Hepatocyte (in vitro differentiated cells): Measurements from ENCODE around the gene RAB11FIP4.

Source experiments
- CTCF ChIP-seq: fragments of 200-600 bp; sonication (generic); IDR thresholded peaks from 2 replicates; pipeline ENCODE4 v1.5.1; 2016; ENCODE audit warnings: antibody characterized with exemption, mild to moderate bottlenecking; ENCODE audit not compliant: poor library complexity
- EZH2 ChIP-seq: fragments of 200-600 bp; sonication (generic); IDR thresholded peaks from 2 replicates; pipeline ENCODE4 v1.6.1; 2016; ENCODE audit warnings: antibody characterized with exemption, mild to moderate bottlenecking, borderline replicate concordance
- EZH2phosphoT487 ChIP-seq: fragments of 200-600 bp; sonication (generic); IDR thresholded peaks from one replicate; pipeline ENCODE4 v1.6.1; 2018; ENCODE audit warnings: antibody characterized with exemption, mild to moderate bottlenecking, low read depth, moderate library complexity; ENCODE audit not compliant: unreplicated experiment, severe bottlenecking

DNA sequence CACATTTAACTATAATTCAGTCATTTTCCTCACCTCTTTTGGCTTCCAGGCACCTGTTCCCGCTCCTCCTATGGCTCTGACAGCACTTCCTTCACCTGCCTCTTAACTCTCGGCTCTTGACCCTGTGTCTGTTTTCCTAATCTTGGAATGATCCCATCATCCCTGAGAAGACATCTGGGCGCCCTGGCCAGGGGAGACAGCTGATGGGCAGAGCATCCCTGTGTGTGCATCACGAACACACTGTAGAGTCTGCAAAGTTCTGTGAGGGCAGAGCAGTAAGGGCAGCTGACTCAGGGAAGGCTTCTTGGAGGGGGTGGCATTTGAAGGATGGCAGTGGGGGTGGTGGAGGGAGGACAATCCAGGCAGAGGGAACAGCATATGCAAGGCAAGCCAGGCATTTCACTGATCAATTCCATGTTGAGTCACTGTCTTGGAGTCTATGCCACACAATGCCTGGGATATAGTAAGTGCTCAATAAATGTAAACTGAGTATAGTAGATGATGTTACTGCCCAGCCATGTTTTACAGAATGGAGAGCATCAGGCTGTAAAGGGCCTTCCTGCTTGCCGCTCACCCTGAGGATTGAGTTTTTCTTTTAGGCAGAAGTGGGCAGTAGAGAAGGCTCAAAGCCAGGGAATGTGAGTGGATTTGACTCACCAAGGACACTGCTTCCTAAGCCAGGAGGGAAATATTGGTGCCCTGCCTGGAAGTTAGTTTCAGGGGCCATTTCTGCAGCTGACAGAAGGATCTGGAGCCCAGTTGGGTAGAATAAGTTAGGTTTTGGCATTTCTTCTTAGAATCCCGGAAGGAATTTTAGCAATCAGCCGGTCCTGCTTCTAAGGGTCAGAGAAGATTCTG is 5.8 kb upstream of the RAB11FIP4 start:
- no peak for TF ChIP-seq CTCF
- TF ChIP-seq EZH2: no peak
- no peak for TF ChIP-seq EZH2phosphoT487
